B cell (primary cell): ENCODE data around the gene AOPEP.

Experiments used
- CTCF ChIP-seq: fragments of 200-600 bp; IDR thresholded peaks from one replicate; pipeline ENCODE4 v1.8.0; 2022; ENCODE audit warnings: antibody characterized with exemption, mild to moderate bottlenecking
- EZH2 ChIP-seq: IDR thresholded peaks from 2 replicates; pipeline ENCODE4 v1.6.1; 2012; ENCODE audit warnings: borderline replicate concordance, low read depth, mild to moderate bottlenecking, moderate library complexity, low read length; ENCODE audit not compliant: insufficient read depth, poor library complexity, severe bottlenecking

- TF ChIP-seq CTCF (no peak), EZH2 (no peak)
Observed at GRCh38 chr9:94760010-94760409, 33.5 kb downstream of the AOPEP start.
